Esophagus muscularis mucosa (tissue), 4 donors: ENCODE results near the gene RAD51B.

Experiments used
- CTCF ChIP-seq, 3 experiments: fragments of 200-600 bp in 2 of 3; fragments of 450-650 bp in 1 of 3; sonication (generic) in 2 of 3; IDR thresholded peaks; one replicate each; pipeline ENCODE4 v1.5.1; 2017 to 2019; ENCODE audit warnings: antibody characterized with exemption in 3 of 3, mild to moderate bottlenecking in 2 of 3, moderate library complexity in 1 of 3
- EP300 ChIP-seq: sonication (generic); formaldehyde crosslinking; IDR thresholded peaks from one replicate; pipeline ENCODE4 v1.6.1; 2017; ENCODE audit warnings: antibody characterized with exemption
- POLR2AphosphoS5 ChIP-seq, 2 donors: sonication (generic); formaldehyde crosslinking; IDR thresholded peaks; one replicate each; pipeline ENCODE4 v1.6.1; 2017; ENCODE audit warnings: antibody characterized with exemption in 2 of 2

GRCh38 chr14:68278576-68279436 is 459.2 kb downstream of the RAD51B start:
- TF ChIP-seq POLR2AphosphoS5 (IDR thresholded peaks at IDR 0.05) (no peak), CTCF (IDR thresholded peaks at IDR 0.05) (no peak), EP300 (no peak)
